Inferior parietal cortex (tissue), 1 donor: ENCODE results near the gene ARL6IP4.

Source experiments
- DNase-seq: peaks from one replicate; pipeline ENCODE4 v3.0.0-alpha.2; 2016; ENCODE audit errors: extremely low spot score

ARL6IP4 gene

DNA sequence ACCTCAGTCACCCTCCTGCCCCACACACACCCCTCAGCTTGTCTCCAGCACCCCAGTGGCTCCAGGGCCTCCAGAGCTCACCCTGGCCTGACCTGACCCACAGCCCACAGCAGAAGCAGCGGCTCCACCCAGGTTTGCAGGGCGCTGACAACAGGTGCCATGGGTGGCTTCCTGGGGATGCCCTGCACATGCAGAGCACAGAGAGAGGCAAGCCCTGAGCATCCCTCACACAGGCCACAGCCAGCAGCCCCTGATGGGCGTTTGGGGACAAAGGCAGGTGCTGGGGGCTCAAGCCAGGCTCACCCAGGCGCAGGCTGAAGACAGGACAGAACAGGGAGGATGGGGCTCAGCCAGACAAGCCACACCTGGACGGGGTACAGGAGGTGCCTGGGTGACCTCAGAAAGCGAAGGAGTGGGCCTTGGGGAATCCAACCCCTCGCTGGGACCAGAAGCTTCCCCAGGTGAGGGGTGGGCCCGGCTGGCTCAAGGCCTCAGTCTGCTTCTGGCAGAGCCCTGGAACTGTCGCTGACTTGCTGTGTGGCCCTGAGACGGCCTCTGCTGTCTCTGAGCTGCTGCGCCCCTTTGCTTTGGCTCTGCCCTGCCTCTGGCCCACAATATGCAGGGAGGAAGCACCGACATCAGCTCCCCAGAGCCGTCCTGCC, 10.6 kb downstream of the ARL6IP4 start:
- no peak for DNase-seq

DNA sequence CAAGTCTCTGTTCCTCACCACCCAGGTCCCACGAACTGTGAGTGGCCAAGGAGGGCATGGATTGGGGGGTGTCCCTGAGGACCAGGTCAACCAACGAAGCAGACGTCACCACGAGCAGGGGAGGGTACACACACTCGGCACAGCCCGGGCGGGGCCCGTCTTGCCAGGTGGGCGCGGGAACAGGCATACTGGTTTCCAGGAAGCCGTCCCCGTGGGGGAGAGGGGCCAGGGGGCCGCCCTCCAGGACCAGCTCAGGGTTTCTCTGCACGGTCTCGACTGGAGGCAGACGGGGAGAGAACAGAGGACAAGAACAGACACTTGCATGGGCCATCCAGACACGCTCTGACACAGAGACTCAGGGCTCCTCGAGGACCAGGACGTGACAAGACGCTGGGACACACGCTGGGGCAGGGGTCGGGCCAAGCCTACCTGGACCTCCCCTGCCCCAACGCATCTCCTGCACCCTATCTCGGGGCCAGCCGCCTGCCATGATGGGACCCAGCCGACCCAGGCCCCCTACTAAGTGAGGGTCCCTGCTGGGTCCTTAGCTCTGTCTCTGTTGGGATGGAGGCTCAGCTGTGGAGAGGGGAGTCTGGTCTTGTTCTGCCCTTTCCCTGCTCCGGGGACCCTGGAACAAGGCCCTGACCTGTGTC, 11.3 kb downstream of the ARL6IP4 start:
- DNase-seq: no peak

DNA sequence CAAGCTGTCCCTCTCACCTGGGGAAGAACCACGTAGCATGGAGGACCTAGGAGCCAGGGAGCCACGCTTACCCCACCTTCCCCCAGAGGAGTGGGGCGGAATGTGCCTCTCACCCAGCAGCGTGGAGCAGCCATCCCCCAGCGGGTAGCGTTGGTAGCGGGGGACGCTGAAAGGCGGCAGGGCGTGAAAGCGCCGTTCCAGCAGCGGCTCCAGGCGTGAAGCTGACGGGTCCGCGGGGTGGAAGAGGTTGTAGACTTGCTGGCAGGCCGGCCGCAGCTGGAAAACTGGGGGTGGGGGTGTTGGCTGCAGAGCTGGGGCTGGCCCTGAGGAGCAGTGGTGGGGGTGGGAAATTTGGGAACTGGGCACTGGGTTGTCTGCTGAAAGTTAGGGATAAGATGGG, 11.9 kb downstream of the ARL6IP4 start:
- DNase-seq: no peak

DNA sequence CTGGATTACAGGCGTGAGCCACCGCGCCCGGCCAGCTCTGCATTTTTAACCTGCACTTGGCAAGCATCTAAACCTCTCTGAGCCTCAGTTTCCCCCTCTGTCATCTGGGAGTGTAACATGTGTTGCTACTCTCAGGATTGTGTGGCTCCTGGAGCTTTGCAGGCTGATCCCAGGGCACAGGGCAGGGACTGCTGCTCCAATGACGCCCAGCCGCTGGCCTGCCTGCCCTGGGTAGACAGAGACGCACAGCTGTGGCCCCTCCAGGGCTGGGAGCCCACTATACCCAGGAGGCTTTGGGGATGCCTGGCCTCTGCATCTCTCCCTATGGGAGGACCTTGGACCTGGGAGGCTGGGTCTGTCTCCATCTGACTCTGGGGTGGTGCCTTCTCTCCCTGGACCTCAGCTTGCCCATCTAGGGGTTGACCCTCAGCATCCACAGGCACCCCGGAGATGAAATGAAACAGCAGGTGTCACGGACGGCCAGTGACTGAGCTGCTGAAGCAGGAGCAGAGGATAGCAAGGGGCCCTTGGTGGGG, 13.7 kb downstream of the ARL6IP4 start:
- no peak for DNase-seq

DNA sequence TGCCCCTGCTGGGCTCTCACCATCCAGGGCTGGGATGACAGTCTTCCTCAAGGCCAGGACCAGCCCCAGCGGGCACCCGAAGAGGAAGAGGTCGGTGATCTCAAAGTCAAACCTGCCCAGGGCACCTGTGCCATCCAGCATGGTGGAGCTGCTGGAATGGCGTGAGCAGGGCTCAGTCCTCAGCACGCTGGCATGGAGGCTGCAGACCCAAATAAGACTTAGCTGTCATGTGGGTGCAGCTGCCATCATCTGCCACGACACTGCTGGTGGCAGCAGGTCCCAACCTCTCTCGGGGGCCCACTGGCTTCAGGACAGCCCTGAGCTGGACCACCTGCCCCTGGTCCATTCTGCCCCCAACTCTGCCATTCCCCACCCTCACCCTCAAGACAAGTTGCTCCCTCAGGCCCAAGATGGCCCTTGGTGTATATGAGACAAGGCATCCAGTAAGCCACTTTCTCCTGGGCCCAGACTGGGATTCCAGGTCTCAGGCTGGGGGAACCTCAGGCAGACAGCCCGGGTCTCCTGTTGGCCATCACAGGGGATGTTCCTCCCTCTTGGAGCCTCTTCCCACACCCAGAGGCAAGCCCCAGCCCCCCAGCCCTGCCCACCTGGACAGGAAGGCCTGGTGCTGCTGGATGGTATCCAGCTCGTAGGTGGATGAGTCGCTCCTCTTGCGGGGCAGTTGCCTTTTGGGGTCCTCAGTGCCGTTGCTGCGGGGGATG, 14.5 kb downstream of the ARL6IP4 start:
- DNase-seq: no peak

DNA sequence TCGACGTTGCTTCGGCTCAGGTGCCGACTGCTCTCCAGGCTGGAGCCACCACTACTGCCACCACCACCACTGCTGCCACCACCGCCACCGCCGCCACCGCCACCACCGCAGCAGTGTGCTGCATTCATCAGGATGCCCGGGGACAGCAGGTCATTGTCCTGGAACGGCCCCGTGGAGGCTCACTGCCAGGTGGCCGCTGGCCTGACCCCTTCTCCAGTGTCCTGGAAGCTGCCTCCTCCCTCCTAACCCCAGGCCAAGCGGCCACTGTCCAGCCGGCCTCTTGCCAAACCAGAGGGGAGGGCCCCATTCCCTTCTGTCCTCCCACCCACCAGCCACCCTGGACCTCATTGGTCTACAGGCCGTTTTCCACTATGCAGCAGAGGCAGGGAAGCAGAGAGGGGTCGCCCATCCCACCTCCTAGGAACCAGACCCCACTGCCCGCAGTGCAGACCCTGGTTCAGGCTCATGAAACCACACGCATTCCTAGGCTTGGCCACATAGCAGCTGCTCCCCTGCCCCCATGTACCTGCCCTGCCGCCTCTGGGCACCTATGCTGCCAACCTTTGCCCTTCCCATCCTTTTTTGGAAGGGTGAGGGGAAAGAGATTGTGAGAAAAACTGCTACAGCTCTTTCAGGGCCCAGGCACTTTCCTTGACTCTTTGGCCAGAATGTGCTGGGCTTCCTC, 15.2 kb downstream of the ARL6IP4 start:
- DNase-seq: no peak

DNA sequence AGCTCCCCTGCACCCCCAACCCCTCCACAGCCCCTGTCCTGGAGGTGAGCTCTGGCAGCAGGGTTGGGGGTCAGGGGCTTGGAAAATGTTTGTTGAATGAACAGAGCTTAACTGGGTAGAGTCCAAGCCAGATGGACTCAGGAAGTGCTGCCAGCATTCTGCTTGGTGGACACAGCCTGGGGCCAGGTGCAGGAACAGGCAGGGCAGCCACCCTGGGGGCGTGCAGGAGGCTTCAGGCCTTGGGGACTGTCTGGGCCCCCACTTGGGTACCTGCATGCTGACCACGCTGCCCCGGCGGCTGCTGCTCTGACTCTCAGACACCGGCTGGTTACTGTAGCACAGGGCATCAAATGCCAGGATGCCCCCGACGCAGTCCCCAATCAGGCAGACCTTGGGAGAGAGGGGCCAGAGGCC, 15.7 kb downstream of the ARL6IP4 start:
- no peak for DNase-seq

DNA sequence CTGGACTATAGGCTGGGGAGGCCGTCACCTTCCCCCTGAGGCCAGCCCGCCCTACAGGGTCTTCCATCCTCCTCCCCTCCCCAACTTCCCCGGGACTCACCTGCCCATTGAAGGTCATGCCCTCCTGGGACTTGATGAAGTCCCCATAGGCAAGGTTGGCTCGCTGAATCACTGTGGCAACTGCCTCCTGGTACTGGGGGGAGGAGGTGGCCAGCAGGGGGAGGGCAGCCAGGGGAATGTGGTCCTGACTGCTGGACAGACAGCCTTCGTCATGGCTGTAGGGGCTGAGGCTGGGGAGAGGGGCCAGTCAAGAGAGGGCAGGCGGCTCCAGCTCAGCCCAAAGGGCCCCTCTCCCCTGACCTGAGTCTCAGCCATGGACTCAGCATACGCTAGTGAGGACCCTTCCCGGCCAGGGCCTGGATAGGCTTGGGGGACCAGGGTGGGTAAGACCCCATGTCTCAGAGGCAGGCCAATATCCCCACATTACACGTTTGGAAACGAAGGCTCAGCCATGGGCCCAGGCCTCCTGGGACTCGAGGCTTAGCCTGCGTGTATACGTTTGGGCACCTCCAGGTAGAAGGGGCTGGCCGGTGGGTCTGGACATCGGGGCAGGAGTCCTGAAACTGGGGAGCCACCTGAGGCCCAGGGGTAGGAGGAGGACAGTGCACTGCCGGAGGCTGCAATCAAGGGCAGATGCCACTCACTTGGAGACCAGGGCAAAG, 16.3 kb downstream of the ARL6IP4 start:
- DNase-seq: no peak

DNA sequence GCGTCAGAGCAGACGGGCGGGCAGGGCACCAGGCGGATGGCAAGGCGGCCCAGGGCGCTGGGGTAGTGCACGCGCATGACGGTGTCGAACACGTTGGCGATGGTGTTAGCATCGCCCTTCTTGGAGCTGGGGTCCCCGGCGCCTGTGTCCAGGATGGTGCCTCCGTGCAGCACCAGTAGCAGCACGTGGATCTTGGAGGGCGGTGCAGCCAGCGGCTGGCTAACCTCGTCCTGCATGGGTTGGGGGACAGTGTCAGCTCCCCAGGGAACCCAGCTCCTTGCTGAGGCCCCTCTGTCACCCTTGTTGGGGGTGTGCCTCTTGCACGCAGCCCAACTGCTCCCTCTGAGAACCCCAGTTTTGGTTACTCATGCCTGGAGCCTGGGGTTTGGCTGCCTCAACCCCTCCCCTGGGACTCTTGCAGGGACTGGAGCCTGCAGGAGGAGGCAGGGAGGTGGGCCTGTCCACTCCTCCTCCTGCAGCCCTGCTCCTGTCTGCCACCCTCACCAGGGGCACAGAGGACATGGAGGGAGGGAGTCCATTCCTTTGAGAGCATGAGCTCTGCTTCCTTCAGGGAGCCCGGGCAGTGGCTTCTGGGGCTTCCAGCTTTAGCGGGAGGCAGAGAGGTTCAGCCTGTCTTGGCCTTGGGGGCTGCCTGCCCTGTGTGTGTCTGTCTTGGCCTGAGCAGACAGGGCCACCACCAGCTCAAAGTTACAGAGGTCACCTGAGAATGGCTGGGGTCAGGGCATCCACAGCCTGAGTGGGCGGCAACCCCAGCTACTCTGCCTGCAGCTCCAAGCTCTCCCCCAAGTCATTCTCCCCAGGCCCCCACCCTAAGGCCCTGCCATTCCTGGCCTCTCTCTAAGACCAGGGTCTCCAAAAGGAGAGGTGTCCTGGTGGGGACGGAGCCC, 17.1 kb downstream of the ARL6IP4 start:
- no peak for DNase-seq

DNA sequence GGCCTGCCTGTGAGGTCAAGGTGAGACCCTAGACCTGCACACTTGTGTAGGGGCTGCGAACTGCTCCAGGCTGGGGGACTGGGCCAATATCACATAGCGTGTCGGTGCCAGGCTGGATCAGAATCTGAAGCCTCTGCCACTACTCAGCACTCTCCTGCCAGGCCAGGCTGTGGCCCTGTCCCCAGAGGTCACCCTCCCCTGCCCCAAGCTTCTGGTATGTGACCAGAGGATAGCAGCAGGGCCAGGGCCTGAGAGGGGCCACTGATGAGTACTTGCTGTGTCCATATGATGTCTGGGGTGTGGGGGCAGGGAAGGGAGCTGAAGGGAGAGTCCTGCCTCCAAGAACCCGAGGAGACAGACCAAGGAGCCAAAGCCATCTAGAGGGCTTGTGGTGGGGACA, 17.8 kb downstream of the ARL6IP4 start:
- DNase-seq: no peak

DNA sequence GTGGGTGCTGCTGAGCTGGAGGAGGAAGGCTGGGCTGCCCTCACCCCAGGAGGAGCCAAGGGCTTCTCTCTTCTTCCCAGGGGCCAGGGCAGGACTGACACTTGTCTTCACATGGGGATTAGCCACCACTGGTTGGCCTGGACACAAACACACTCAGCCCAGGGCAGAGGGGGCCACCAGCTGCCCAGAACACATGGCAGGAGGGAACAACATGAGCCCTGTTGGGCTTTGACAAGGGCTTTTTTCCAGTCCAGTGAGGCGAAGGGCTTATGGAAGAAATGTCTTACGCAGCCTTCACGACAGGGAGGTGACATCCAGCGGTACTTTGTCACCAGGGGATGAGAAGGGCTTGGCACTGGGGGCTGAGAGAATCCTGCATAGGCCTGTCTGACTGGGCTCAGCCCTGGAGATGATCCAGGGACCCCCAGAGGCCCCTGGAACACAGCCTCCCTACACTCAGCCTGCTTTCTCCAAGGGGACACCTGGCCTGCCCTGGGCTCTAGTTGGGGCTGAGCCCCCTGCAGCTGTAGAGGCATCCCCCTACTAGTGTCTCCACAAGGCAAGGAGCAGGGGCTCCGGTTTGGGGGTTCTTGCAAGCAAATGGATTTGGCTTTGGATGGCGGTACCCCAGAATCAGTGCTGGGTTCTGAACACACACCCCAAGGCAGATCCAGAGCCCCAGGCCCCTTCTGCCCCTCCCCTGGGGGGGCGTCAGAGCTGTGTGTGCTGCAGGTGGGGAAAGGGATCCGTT, 18.9 kb downstream of the ARL6IP4 start:
- no peak for DNase-seq

DNA sequence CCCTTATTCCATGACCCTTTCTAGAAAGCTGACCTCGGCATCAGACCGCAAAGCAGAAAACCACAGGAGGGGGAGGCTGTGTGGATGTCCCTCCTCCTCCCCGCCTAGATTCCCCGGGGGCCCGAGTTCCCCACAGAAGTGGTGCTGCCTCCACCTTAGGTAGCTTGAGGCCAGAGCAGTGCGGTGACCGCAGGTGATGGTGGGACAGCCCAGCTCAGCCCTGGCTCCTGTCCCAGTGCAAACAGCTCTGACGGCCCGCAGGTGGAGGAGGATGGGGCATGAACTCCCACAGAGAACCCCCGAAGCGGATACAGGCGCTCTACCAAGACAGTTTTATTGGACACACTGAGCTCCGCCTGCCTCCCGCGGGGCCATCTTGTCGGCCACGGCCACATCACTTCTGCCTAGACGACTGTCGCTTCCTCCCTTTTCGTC, 19.5 kb downstream of the ARL6IP4 start:
- no peak for DNase-seq

DNA sequence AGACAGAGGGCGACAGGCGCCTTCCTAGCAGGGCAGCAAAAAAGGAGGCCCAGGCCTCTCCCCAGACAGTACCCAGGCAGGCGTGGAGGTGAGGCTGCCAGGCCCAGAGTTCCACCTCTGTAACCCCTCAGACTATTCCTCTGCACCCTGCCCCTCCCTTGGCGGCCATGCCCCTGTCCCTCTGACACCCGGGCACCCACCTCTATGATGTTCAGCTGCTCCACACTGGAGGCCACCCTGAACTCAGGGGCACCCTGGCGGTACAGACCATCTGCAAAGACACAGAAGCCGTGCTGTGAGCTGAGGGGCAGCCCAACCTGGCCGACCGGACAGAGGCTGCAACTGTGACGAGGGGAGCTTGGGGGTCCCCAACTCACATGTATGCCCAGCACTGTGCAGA, 20.1 kb downstream of the ARL6IP4 start:
- DNase-seq: no peak

DNA sequence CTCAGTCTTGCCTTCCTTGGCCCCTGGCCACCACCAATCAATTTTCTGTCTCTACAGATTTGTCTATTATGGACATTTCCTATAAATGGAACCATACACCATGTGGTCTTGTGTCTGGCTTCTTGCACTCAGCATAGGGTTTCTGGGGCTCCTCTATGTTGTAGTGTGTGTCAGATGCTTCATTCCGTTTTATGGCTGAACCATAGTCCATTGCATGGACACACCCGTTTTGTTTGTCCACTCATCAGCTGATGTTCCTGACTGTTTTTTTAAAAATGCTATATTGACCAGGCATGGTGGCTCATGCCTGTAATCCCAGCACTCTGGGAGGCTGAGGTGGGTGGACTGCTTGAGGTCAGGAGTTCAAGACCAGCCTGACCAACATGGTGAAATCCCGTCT, 21.0 kb downstream of the ARL6IP4 start:
- DNase-seq: no peak

DNA sequence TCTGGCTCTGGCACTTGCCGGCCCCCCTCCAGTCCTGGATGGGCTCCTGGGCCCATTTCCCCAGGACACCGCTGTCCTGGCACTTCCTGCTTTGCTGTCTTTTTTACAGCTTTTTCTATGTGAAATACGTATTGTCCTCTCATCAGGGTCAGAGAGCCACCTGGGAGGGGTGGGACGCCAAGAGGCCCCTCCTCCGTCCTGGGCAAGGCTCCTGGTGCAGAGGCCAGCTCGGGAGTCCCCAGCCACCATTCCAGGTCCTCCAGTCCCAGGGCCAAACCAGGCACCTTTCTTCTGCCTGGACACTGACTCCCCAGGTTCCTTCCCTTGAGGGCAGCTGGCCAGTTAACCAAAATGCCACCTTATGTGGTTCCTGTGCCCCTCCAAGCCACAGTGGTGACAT, 22.8 kb downstream of the ARL6IP4 start:
- DNase-seq: no peak

DNA sequence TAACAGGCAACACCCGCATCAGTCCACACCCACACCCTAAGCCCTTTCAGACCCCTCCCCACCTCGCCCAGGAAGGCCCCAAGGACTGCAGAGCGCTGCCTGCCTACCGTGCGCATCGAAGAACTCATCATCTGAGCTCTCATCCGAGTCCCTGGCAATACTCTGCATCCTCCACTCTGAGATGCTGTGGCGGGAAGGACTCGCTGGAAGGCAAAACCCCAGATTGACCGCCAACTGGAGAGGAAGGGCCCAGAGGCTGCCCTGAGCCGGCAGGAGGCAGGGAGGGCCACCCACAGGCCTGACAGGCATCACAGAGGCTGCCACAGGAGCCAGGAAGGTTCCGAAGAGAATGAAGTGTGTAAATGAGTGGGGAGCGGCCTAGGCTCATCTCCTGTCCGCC, 23.8 kb downstream of the ARL6IP4 start:
- DNase-seq: no peak

DNA sequence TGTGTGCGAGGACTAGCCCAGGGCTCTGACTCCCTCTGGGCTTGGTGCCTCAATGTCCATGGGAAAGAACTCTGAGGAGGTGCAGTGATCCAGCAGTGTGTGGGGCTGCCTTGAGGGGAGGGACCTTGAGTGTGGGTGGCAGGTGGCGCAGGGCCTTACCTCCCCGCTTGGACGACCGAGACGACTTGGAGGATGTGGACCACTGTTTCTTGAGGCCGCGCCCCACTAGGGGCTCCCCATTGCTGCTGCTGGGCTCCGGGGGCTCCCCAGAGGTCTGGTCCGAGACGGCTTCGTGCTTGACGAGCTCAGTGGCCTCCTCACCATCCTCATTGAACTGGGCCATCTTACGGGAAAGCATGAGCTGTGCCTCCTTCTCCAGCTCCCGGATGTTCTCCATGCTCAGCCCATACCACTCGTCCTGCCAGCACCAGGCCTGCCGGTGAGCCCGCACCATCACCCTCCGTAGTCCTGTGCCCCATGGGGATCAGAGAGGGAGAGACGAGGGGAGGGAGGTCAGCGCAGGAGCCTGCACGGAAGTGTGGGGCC, 24.7 kb downstream of the ARL6IP4 start:
- no peak for DNase-seq

DNA sequence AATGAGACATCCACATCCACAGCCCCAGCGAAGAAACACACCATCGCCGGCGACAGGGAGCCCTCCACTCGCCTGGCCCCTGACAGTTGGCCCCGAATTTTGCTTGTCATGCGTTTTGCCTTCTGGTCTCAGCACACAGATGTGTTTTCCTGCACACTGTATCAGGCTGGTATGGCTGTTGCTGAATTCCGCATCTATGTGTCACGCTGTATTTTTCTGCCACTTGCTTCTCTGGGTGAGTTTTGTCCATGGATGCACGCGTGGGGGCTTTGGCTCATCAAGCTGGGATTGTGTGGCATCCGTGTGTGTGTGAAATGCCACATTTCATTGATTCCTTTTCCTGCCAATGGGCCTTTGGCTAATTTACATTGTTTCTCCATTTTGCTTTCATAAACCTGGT, 26.5 kb downstream of the ARL6IP4 start:
- DNase-seq: no peak

DNA sequence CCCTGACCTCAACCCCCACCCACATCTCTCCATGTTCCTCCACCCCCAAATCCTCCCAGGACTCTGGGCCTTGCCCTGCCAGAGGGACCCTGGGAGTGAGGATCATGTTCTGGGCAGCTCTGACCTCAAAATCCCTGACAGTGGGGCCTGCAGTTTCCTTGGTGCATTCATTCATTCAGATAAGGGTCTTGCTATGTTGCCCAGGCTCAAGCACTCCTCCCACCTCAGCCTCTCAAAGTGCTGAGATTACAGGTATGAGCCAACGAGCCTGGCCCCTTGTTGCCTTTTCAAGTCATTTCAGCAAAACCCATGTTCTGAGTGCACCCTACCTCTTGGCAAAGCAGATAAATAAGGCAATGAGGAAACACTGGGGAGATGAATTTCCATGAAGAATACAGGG, 29.6 kb downstream of the ARL6IP4 start:
- DNase-seq: no peak

DNA sequence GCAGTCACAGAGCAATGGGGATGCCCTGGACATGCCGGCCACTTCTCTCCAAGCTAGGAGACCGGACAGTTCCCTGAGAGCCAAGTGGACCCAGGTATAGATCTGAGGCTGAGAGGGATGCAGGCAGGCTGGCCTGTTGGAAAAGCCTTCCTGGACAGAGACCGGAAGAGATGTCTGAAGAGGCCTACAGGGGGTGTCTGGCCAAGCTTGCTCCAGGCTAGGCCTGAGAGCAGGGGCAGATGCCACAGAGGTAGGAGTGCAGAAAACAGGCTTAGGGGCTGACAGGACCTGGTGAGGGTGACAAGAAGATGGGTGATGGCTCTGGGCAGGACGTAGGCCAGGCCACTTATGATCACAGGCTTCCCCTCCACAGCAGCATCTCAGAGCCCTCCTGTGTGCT, 30.2 kb downstream of the ARL6IP4 start:
- no peak for DNase-seq
